ENCODE measurements around the gene AKNA.

- TF ChIP-seq CTCF (IDR thresholded peaks at IDR 0.05; ENCODE audit: low read length) (no peak), EZH2 (IDR thresholded peaks at IDR 0.05; ENCODE audit: borderline replicate concordance, low read length) (no peak)
Observed at GRCh38 chr9:114375386-114376175, 12.2 kb downstream of the AKNA start.

Measured in OCI-LY1 (cell line).